HG03442 (cell line): ENCODE results near the gene ATN1.
"Not testable (repeated sequence)": the region's sequence is repeated elsewhere in the genome, so short reads cannot be mapped to it uniquely, and the experiment has no call there.

Source experiments
- ATAC-seq: cut with Tn5 transposase; IDR thresholded peaks from one replicate; pipeline ENCODE4 v1.9.1; 2021; ENCODE audit warnings: mild to moderate bottlenecking, moderate library complexity; ENCODE audit not compliant: unreplicated experiment

ATN1 gene

DNA sequence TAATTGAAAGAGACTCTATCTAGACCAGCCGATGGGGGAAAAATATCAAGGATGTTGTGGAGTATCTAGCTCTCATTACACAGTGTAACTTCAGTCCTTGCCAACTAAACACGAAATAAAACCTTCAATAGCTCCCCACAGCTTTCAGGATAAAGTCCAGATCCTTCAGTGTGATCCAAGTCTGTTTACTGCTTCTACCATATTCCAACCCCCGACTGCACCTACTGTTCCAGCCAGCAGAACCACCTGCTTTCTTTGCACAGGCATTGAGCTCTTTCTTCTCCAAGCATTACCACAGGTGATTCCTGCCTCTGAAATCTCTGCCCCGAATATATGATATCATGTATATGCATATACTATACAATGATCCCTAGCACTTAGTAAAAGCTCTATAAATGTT is 25.3 kb upstream of the ATN1 start:
- ATAC-seq = no peak

- no peak for ATAC-seq
Observed at GRCh38 chr12:6903722-6904121, 24.0 kb upstream of the ATN1 start.

- peak; percentile 94 for ATAC-seq
Observed at GRCh38 chr12:6904280-6905276, 23.2 kb upstream of the ATN1 start, which contains the start of gene LRRC23. Gene LRRC23, plus strand, starts transcription at chr12:6904822. Its CDS starts 812 bp downstream, at chr12:6905634.

GRCh38 chr12:6905414-6906040 is 22.2 kb upstream of the ATN1 start:
- ATAC-seq = no peak

- ATAC-seq = not testable (repeated sequence)
Observed at GRCh38 chr12:6908141-6908540, 19.6 kb upstream of the ATN1 start.

GRCh38 chr12:6909421-6910145 is 18.2 kb upstream of the ATN1 start:
- ATAC-seq = no peak

- ATAC-seq = no peak
Observed at GRCh38 chr12:6912164-6912935, 15.4 kb upstream of the ATN1 start.

DNA sequence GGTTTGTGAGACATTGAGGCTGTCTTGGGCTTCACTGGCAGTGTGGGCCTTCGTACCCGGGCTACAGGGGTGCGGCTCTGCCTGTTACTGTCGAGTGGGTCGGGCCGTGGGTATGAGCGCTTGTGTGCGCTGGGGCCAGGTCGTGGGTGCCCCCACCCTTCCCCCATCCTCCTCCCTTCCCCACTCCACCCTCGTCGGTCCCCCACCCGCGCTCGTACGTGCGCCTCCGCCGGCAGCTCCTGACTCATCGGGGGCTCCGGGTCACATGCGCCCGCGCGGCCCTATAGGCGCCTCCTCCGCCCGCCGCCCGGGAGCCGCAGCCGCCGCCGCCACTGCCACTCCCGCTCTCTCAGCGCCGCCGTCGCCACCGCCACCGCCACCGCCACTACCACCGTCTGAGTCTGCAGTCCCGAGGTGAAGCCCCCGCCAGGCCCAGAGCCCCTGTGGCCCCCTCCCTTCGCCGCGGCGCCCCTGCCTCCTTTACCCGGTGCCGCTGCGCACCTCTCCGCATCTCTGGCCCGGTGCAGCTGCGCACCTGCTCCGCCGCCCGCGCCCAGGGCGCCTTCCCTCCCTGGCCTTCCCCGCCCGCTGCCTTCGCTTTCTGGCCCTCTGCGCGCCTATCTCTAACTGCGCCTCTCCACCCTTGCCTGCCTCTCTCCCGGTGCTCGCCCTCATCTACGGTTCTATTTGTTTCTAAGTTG is 13.4 kb upstream of the ATN1 start, which contains the start of gene ENO2:
Gene ENO2 (plus strand): TSS at position 335 of the 701 bp plus-strand sequence. CDS start 1,253 bp downstream, outside the sequence.
- peak; percentile 57 for ATAC-seq

DNA sequence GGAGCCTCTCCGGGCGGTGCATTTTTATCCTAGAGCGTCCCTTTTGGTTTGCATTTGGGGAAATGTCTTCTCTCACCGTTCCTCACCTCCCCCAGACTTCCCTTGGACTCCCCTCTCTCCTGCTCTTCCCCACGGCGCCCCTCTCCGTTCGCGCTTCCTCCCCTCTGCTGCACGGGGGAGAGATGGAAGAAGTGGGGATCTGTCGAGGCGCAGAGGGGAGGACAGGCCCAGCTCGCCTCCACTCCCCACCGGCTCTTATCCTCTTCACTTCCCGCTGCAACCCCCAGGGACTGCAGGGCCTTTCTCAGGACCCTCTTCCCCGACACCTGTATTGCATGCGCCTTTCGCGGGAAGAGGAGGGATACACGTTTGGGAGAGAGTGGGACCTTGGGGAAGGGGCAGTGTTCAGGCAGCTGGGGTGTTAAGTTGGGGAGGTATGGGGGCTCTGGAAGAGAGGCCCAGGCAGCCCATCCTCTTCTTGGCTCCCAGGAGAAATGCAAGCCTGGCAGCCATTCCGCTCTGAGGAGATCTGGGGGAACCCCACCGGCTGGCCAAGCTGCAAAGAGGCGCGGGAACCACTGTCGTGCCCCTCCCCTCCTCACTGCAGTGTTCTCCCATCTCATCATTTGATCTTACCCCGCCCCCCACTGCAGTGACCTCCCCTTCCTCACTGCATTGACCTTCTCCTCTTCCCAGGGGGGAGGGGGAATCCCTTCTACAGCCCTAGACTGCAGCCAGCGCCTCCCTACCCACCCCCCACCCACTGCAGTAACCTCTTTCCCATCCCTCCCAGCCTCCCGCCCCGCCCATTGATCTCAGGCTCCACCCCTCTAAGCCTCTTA is 12.6 kb upstream of the ATN1 start:
- ATAC-seq = no peak

DNA sequence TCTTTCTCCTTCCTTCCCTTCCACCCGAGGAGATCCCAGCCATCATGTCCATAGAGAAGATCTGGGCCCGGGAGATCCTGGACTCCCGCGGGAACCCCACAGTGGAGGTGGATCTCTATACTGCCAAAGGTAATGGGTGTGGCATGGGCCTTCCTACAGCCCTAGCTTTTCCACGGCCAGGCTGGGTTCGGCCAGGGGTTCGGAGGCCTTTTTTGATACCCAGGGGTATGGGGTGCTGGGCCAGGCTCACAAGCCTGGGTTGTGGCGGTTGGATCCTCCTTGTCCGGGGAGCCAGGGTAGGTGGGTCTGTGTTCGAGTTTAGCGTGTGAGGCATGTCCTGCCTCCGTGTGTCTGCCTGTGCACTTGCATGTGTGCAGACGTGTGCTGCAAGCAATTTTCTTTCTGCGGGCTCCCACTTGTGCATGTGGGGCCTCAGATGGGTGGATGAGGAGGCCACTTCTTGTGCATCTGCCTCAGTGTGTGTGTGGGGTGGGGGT is 11.9 kb upstream of the ATN1 start:
- no peak for ATAC-seq

DNA sequence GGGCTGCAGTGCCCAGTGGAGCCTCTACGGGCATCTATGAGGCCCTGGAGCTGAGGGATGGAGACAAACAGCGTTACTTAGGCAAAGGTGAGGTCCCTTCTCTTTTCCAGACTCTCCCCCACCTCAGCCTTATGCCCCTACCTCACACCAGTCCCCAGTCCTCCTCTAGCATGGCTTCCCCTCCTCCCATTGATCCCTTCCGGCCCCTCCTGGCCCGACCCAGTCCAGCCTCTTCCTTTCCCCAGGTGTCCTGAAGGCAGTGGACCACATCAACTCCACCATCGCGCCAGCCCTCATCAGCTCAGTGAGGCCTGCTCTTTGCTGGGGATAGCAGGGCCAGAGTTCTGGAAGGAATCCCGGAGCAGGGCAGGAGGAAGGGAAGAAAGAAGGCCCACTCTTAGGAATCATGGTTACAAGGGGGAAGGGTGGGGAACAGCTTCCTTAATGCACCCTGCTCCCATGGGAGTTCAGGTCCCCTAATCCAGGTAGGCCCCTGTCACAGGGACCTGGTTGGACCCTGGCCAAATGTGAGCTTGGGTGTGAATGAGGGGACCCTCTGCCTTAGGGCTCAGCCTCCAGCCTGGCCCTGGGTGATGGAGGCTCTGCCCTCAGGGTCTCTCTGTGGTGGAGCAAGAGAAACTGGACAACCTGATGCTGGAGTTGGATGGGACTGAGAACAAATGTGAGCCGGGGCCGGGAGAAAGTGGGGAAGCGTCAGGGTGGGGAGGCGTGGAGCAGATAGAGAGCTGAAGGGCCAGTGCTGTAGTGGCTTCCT is 11.1 kb upstream of the ATN1 start:
- no peak for ATAC-seq

DNA sequence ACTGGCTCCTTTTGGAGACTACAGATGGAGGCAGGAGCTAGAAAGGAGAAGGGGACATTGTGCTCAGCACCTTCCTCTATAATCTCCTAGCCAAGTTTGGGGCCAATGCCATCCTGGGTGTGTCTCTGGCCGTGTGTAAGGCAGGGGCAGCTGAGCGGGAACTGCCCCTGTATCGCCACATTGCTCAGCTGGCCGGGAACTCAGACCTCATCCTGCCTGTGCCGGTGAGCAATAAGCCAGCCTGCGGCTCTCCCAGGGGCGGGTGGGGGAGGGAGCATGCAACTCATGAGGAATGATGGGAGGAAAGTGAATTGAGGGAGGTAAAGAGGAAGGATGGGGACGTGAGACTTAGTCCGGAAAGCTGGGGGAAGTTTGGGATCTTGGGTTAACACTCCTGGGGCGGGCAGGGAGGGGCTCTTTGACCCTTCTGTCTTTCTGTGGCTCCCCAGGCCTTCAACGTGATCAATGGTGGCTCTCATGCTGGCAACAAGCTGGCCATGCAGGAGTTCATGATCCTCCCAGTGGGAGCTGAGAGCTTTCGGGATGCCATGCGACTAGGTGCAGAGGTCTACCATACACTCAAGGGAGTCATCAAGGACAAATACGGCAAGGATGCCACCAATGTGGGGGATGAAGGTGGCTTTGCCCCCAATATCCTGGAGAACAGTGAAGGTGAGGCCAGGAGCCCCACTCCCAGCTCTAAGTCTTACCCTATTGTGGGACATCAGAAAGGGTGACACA is 10.1 kb upstream of the ATN1 start:
- ATAC-seq = no peak

DNA sequence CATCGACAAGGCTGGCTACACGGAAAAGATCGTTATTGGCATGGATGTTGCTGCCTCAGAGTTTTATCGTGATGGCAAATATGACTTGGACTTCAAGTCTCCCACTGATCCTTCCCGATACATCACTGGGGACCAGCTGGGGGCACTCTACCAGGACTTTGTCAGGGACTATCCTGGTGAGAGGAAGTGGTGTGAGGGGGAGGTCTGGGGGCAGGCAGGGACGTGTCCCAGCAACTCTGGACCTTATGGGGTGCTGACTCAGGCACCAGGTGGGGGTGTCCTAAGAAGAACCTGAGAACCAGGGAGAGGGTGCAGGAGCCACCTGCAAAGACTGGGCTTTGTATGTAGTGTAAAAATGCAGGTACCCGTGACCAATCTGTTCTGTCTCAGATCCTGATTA is 8.2 kb upstream of the ATN1 start:
- no peak for ATAC-seq

- no peak for ATAC-seq
Observed at GRCh38 chr12:6921539-6921938, 6.2 kb upstream of the ATN1 start.

DNA sequence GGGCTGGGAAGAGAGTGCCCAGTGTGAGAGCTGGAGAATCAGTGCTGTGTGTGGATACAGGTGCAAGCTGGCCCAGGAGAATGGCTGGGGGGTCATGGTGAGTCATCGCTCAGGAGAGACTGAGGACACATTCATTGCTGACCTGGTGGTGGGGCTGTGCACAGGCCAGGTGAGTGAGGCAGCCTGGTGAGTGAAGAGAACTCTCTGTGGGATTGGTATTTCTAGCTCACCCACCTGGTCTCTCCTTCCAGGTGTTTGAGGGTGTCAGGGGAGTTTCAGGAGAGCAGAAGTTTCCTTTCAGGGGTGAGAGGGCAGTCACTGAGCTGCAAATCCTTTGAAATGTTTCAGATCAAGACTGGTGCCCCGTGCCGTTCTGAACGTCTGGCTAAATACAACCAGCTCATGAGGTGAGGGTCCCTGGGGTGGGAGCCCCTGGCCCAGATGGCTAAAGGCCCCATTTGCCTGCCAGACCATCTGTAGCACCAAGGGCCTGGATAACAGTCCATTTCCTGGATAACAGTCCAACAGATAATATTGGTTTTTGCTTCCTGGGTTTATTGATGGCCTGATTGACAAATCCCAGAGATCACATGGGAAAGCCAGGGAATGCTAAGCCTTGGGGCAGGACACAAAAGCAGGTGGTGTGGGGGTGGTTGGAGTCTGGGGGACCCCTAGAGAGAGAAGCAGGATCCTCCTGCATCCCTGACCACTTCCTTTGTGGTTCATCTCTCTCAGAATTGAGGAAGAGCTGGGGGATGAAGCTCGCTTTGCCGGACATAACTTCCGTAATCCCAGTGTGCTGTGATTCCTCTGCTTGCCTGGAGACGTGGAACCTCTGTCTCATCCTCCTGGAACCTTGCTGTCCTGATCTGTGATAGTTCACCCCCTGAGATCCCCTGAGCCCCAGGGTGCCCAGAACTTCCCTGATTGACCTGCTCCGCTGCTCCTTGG is 5.5 kb upstream of the ATN1 start:
- no peak for ATAC-seq
